Measurements from ENCODE around the gene COL1A1. TPM values are rescaled to one million over a fixed set of nuclear protein-coding genes. Genes with fewer than 3 reads are reported as not detected.

The COL1A1 gene
- total RNA-seq, 2 experiments from 2014 or later = not detected

DNA sequence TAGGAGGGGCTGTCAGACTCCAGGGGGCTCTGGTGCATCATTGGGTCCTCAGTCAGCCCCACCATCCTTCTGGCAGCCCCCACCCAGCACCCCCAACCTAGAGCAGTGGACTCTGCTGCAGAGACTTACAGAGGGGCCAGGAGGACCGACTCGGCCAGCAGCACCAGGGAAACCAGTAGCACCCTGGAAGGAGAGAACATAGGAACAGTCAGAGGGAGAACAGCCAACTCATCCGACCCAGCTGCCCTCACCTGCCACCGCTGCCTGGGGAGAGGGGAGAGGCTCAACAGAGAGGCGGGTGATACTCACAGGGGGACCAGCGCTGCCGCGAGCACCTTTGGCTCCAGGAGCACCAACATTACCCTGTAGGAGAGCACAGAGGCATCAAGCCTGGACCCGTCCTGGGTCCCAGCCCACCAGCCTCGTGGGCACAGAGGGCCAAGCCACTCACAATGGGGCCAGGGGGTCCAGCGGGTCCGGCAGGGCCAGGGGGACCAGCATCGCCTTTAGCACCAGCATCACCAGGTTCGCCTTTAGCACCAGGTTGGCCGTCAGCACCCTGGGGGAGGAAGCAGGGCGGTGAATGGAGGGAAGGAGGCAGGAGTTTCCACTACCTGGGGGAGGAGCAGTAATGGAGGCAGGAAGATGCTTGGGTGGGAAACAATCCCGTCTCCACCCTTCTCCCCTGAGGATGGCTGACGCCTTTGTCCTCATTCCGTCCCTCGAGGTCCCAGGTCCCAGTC, 11.7 kb downstream of the COL1A1 start:
- ChIA-PET CTCF (ENCODE audit: unreplicated experiment) (no interaction called here), POLR2A (no interaction called here)
- H3K27ac ChIP-seq (ENCODE audit: low read depth, low read length, poor library complexity, severe bottlenecking) = no peak overlapping the region
- intact Hi-C loops (cut with micrococcal nuclease; ENCODE audit: unreplicated experiment) = no loop called here
- H3K4me2 ChIP-seq (ENCODE audit: low read length) = no peak overlapping the region
- no peaks in the 10 kb centered on the region for H3K9me3 ChIP-seq (ENCODE audit: low read length)
- TF ChIP-seq, protein P1, sequence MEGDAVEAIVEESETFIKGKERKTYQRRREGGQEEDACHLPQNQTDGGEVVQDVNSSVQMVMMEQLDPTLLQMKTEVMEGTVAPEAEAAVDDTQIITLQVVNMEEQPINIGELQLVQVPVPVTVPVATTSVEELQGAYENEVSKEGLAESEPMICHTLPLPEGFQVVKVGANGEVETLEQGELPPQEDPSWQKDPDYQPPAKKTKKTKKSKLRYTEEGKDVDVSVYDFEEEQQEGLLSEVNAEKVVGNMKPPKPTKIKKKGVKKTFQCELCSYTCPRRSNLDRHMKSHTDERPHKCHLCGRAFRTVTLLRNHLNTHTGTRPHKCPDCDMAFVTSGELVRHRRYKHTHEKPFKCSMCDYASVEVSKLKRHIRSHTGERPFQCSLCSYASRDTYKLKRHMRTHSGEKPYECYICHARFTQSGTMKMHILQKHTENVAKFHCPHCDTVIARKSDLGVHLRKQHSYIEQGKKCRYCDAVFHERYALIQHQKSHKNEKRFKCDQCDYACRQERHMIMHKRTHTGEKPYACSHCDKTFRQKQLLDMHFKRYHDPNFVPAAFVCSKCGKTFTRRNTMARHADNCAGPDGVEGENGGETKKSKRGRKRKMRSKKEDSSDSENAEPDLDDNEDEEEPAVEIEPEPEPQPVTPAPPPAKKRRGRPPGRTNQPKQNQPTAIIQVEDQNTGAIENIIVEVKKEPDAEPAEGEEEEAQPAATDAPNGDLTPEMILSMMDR (conservative IDR thresholded peaks at IDR 0.05; ENCODE audit: low read length) = no peak
- TF ChIP-seq EZH2phosphoT487 (IDR thresholded peaks at IDR 0.05; ENCODE audit: borderline replicate concordance, low read depth, low read length) = no peak
- no TSS peak for BruUV-seq (replicated peaks)
- H2AFZ ChIP-seq (ENCODE audit: low read length) = no peak overlapping the region
- no peaks in the 10 kb centered on the region for H4K20me1 ChIP-seq (ENCODE audit: insufficient read depth, low read length)
- no peaks in the 10 kb centered on the region for H3K9me2 ChIP-seq (ENCODE audit: insufficient read depth, low read length)
- H3K79me2 ChIP-seq (ENCODE audit: insufficient read depth, low read depth, low read length) = no peaks in the 10 kb centered on the region
- H3K4me3 ChIP-seq (ENCODE audit: low read depth, low read length, poor library complexity, severe bottlenecking) = no peak overlapping the region
- H3K4me1 ChIP-seq (ENCODE audit: insufficient read depth, low read length, poor library complexity, severe bottlenecking) = peaks cover 5% of the 10 kb centered on the region
- H3K36me3 ChIP-seq (ENCODE audit: insufficient read depth, low read length) = no peaks in the 10 kb centered on the region
- DNase-seq (ENCODE audit: low spot score) = no peak

DNA sequence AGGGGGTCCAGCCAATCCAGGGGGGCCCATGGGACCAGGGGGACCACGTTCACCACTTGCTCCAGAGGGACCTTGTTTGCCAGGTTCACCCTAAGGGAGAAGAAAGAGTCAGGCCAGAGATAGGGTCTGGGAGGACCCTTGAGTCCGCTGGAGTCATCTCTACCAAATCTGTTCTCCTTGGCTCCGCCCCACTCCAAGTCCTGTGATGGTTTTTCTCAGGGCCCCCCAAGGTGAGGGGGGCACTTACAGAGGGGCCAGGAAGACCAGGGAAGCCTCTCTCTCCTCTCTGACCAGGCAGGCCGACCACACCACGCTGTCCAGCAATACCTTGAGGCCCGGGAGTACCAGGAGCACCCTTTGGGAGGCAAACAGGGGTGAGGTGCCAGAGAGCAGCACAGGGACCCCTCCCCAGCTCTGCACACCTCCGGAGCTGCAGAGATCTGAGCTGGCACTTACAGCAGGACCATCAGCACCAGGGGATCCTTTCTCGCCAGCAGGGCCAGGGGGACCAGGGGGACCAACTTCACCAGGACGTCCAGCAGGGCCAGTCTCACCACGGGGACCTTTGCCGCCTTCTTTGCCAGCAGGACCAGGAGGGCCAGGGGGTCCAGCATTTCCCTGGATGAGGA, 12.4 kb downstream of the COL1A1 start:
- TF ChIP-seq, protein P1 (conservative IDR thresholded peaks at IDR 0.05; ENCODE audit: low read length) = no peak
- TF ChIP-seq EZH2phosphoT487 (IDR thresholded peaks at IDR 0.05; ENCODE audit: borderline replicate concordance, low read depth, low read length) = no peak
- intact Hi-C loops (cut with micrococcal nuclease; ENCODE audit: unreplicated experiment) = no loop called here
- no peaks in the 10 kb centered on the region for H3K9me2 ChIP-seq (ENCODE audit: insufficient read depth, low read length)
- no peaks in the 10 kb centered on the region for H3K9me3 ChIP-seq (ENCODE audit: low read length)
- H3K4me2 ChIP-seq (ENCODE audit: low read length) = no peak overlapping the region
- no peaks in the 10 kb centered on the region for H3K79me2 ChIP-seq (ENCODE audit: insufficient read depth, low read depth, low read length)
- H3K4me3 ChIP-seq (ENCODE audit: low read depth, low read length, poor library complexity, severe bottlenecking) = no peak overlapping the region
- H3K4me1 ChIP-seq (ENCODE audit: insufficient read depth, low read length, poor library complexity, severe bottlenecking) = peaks cover 12% of the 10 kb centered on the region
- H3K27ac ChIP-seq (ENCODE audit: low read depth, low read length, poor library complexity, severe bottlenecking) = no peak overlapping the region
- no peak overlapping the region for H2AFZ ChIP-seq (ENCODE audit: low read length)
- no peak for DNase-seq (ENCODE audit: low spot score)
- ChIA-PET CTCF (ENCODE audit: unreplicated experiment) (no interaction called here), POLR2A (no interaction called here)
- H4K20me1 ChIP-seq (ENCODE audit: insufficient read depth, low read length) = no peaks in the 10 kb centered on the region
- BruUV-seq (replicated peaks) = no TSS peak
- no peaks in the 10 kb centered on the region for H3K36me3 ChIP-seq (ENCODE audit: insufficient read depth, low read length)

DNA sequence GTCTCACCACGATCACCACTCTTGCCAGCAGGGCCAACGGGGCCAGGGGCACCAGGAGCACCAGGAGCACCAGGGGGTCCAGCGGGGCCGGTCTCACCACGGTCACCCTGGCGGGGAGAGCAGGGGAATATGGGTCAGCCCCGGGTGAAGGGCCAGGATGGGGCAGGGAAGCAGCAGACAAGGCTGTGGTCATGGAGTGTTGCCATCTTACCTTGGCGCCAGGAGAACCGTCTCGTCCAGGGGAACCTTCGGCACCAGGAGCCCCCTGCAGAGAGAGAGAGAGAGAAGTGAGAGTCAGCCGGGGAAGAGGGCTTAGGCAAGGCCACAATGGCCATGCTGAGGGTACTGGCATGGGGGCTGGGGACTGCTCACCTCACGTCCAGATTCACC, 12.9 kb downstream of the COL1A1 start:
- no peak overlapping the region for H3K4me3 ChIP-seq (ENCODE audit: low read depth, low read length, poor library complexity, severe bottlenecking)
- BruUV-seq (replicated peaks) = no TSS peak
- ChIA-PET CTCF (ENCODE audit: unreplicated experiment) (interaction anchor here (0.8 kb wide), 1 partner anchor 8 kb away, joined by 4 read pairs; no protein-coding TSS in a partner anchor), POLR2A (no interaction called here)
- intact Hi-C loops (cut with micrococcal nuclease; ENCODE audit: unreplicated experiment) = no loop called here
- DNase-seq (ENCODE audit: low spot score) = no peak
- H3K9me2 ChIP-seq (ENCODE audit: insufficient read depth, low read length) = no peaks in the 10 kb centered on the region
- peaks cover 17% of the 10 kb centered on the region for H3K4me1 ChIP-seq (ENCODE audit: insufficient read depth, low read length, poor library complexity, severe bottlenecking)
- no peaks in the 10 kb centered on the region for H4K20me1 ChIP-seq (ENCODE audit: insufficient read depth, low read length)
- H3K79me2 ChIP-seq (ENCODE audit: insufficient read depth, low read depth, low read length) = no peaks in the 10 kb centered on the region
- H2AFZ ChIP-seq (ENCODE audit: low read length) = no peak overlapping the region
- H3K36me3 ChIP-seq (ENCODE audit: insufficient read depth, low read length) = no peaks in the 10 kb centered on the region
- no peak overlapping the region for H3K4me2 ChIP-seq (ENCODE audit: low read length)
- no peak overlapping the region for H3K27ac ChIP-seq (ENCODE audit: low read depth, low read length, poor library complexity, severe bottlenecking)
- no peaks in the 10 kb centered on the region for H3K9me3 ChIP-seq (ENCODE audit: low read length)
- TF ChIP-seq, protein P1 (conservative IDR thresholded peaks at IDR 0.05; ENCODE audit: low read length) = no peak
- no peak for TF ChIP-seq EZH2phosphoT487 (IDR thresholded peaks at IDR 0.05; ENCODE audit: borderline replicate concordance, low read depth, low read length)

Data from OCI-LY7 (cell line).